ENCODE data around the gene TM4SF1. TPM values are rescaled to one million over a fixed set of nuclear protein-coding genes. Genes with fewer than 3 reads are reported as not detected.

TM4SF1 gene
- total RNA-seq, 1 donor from 2014 or later = 90.2 TPM

Other genes starting within 250 kb of the TM4SF1 start
- gene HPS3, start 248.0 kb downstream of the TM4SF1 start, total RNA-seq = 20.2 TPM
- gene CP, start 155.8 kb downstream of the TM4SF1 start, total RNA-seq = 5.2 TPM
- gene TM4SF18, start 44.0 kb downstream of the TM4SF1 start, total RNA-seq = 11.2 TPM
- gene TM4SF4, start 97.0 kb upstream of the TM4SF1 start, total RNA-seq = not detected